Ishikawa (cell line): Measurements from ENCODE around the gene DYRK3.

ENCODE experiments used
- CEBPB ChIP-seq: IDR thresholded peaks from 2 replicates; pipeline ENCODE4 v1.6.1; 2012
- CREB1 ChIP-seq: IDR thresholded peaks from 2 replicates; pipeline ENCODE4 v1.6.1; 2012; ENCODE audit warnings: low read depth
- EGR1 ChIP-seq: IDR thresholded peaks from 2 replicates; pipeline ENCODE4 v1.6.1; 2012
- EP300 ChIP-seq: IDR thresholded peaks from 2 replicates; pipeline ENCODE4 v1.6.1; 2012; ENCODE audit warnings: borderline replicate concordance
- FOXM1 ChIP-seq: IDR thresholded peaks from 2 replicates; pipeline ENCODE4 v1.6.1; 2012; ENCODE audit warnings: low read depth, borderline replicate concordance
- MAX ChIP-seq: IDR thresholded peaks from 2 replicates; pipeline ENCODE4 v1.6.1; 2012
- NFIC ChIP-seq: IDR thresholded peaks from 2 replicates; pipeline ENCODE4 v1.6.1; 2012
- RAD21 ChIP-seq: IDR thresholded peaks from 2 replicates; pipeline ENCODE4 v1.6.1; 2012; ENCODE audit warnings: low read depth
- REST ChIP-seq: IDR thresholded peaks from 2 replicates; pipeline ENCODE4 v1.6.1; 2012; ENCODE audit warnings: low read depth, mild to moderate bottlenecking
- TAF1 ChIP-seq: IDR thresholded peaks from 2 replicates; pipeline ENCODE4 v1.6.1; 2012; ENCODE audit warnings: low read depth, mild to moderate bottlenecking
- TCF12 ChIP-seq: IDR thresholded peaks from 2 replicates; pipeline ENCODE4 v1.6.1; 2012; ENCODE audit warnings: low read depth
- TEAD4 ChIP-seq: IDR thresholded peaks from 2 replicates; pipeline ENCODE4 v1.6.1; 2012
- USF1 ChIP-seq: IDR thresholded peaks from 2 replicates; pipeline ENCODE4 v1.6.1; 2012
- YY1 ChIP-seq: IDR thresholded peaks from 2 replicates; pipeline ENCODE4 v1.6.1; 2012; ENCODE audit warnings: low read depth
- ZBTB7A ChIP-seq: IDR thresholded peaks from 2 replicates; pipeline ENCODE4 v1.6.1; 2012; ENCODE audit warnings: low read depth

DYRK3 gene

GRCh38 chr1:206606867-206607266 is 28.5 kb upstream of the DYRK3 start:
- TF ChIP-seq CREB1 = no peak
- no peak for TF ChIP-seq NFIC
- TF ChIP-seq EP300 = no peak
- TF ChIP-seq RAD21 = no peak
- no peak for TF ChIP-seq EGR1
- TF ChIP-seq CEBPB = no peak
- no peak for TF ChIP-seq MAX
- TF ChIP-seq FOXM1 = no peak
- TF ChIP-seq REST = no peak
- no peak for TF ChIP-seq ZBTB7A
- no peak for TF ChIP-seq TCF12
- TF ChIP-seq TAF1 = no peak
- TF ChIP-seq TEAD4 = no peak
- TF ChIP-seq YY1 = no peak
- no peak for TF ChIP-seq USF1

- TF ChIP-seq RAD21 (peak; percentile 57), TAF1 (no peak)
Measured at GRCh38 chr1:206608108-206608698, 27.1 kb upstream of the DYRK3 start.

GRCh38 chr1:206609229-206609991 is 25.9 kb upstream of the DYRK3 start:
- no peak for TF ChIP-seq EP300
- no peak for TF ChIP-seq CEBPB

GRCh38 chr1:206612129-206612876 is 23.0 kb upstream of the DYRK3 start, which contains the start of gene EIF2D:
TSS of gene EIF2D (minus strand) at chr1:206612465. CDS start at chr1:206612342, 123 bp downstream.
- no peak for TF ChIP-seq FOXM1
- TF ChIP-seq EGR1 = no peak
- TF ChIP-seq RAD21 = peak; percentile 18; the same call in 1 of the 2 replicates
- TF ChIP-seq NFIC = peak; percentile 66
- TF ChIP-seq TCF12 = peak; percentile 89
- peak; percentile 64 for TF ChIP-seq USF1
- peak; percentile 59; the same call in 1 of the 2 replicates for TF ChIP-seq EP300
- TF ChIP-seq ZBTB7A = no peak
- no peak for TF ChIP-seq TEAD4
- TF ChIP-seq CEBPB = no peak
- peak; percentile 80 for TF ChIP-seq MAX
- TF ChIP-seq YY1 = peak; percentile 100
- peak; percentile 13; the same call in 1 of the 2 replicates for TF ChIP-seq REST
- TF ChIP-seq TAF1 = peak; percentile 99
- TF ChIP-seq CREB1 = no peak

GRCh38 chr1:206628916-206629315 is 6.4 kb upstream of the DYRK3 start:
- TF ChIP-seq NFIC (no peak), USF1 (no peak), REST (no peak), FOXM1 (no peak), CEBPB (no peak), EP300 (no peak), CREB1 (no peak), MAX (no peak), RAD21 (no peak), TEAD4 (no peak), EGR1 (no peak), TCF12 (no peak), ZBTB7A (no peak), YY1 (no peak), TAF1 (no peak)
